A549 (cell line): Measurements from ENCODE around the gene GOLGA5. TPM values are rescaled to one million over a fixed set of nuclear protein-coding genes. Genes with fewer than 3 reads are reported as not detected.

Source experiments
- ATAC-seq, 2 experiments: fragments of 200-7000 bp in 1 of 2; fragments of >200 bp in 1 of 2; cut with Nextera tagmentation in 1 of 2; cut with Tn5 transposase in 1 of 2; 3 replicates each; pipeline versions ENCODE4 v1.8.0 to v1.9.1; 2018 to 2020; ENCODE audit warnings: mild to moderate bottlenecking in 1 of 2, moderate library complexity in 1 of 2
- CTCF ChIA-PET: fragments of 300-600 bp; sonication (Branson Sonifier 250); formaldehyde crosslinking; extraction: SDS; loops from one replicate; lab custom pipeline; 2021; ENCODE audit warnings: antibody characterized with exemption, inconsistent platforms; lab: Yijun Ruan, JAX
- POLR2A ChIA-PET: fragments of 350-600 bp; formaldehyde crosslinking; extraction: SDS; loops from one replicate; lab custom pipeline; 2021; ENCODE audit warnings: antibody characterized with exemption, inconsistent platforms; lab: Yijun Ruan, JAX
- DNase-seq, 2 experiments: peaks; one replicate each; pipeline versions ENCODE4 v3.0.0 to v3.0.0-alpha.2; 2011 to 2016; ENCODE audit warnings: low read depth in 1 of 2, low spot score in 1 of 2
- FAIRE-seq: peaks from 2 replicates; lab custom pipeline; 2011; peaks lifted over from hg19 to GRCh38; lab: Jason Lieb, UNC
- H3K27ac ChIP-seq, 2 experiments: fragments of >200 bp; sonication (Bioruptor Twin); formaldehyde crosslinking; 3 replicates each; pipeline ENCODE4 v1.5.1; 2016 to 2017
- H3K4me1 ChIP-seq: fragments of >200 bp; sonication (Bioruptor Twin); formaldehyde crosslinking; 3 replicates; pipeline ENCODE4 v1.6.1; 2016
- H3K4me2 ChIP-seq: fragments of >200 bp; sonication (Bioruptor Twin); formaldehyde crosslinking; 3 replicates; pipeline ENCODE4 v1.6.1; 2016
- H3K4me3 ChIP-seq: fragments of >200 bp; sonication (Bioruptor Twin); formaldehyde crosslinking; 3 replicates; pipeline ENCODE4 v1.5.1; 2016
- H3K9me3 ChIP-seq: fragments of >200 bp; sonication (Bioruptor Twin); formaldehyde crosslinking; 3 replicates; pipeline ENCODE4 v1.6.1; 2016
- BHLHE40 ChIP-seq: IDR thresholded peaks from 2 replicates; pipeline ENCODE4 v1.6.1; 2012; ENCODE audit warnings: low read depth, low read length, inconsistent platforms
- CBX2 ChIP-seq: fragments of 200-600 bp; sonication (generic); IDR thresholded peaks from 2 replicates; pipeline ENCODE4 v1.6.1; 2016; ENCODE audit warnings: low read depth, mild to moderate bottlenecking, borderline replicate concordance
- CBX8 ChIP-seq: fragments of 200-600 bp; sonication (generic); IDR thresholded peaks from 2 replicates; pipeline ENCODE4 v1.6.1; 2016
- CHD4 ChIP-seq: fragments of 200-600 bp; sonication (generic); IDR thresholded peaks from 2 replicates; pipeline ENCODE4 v1.6.1; 2016; ENCODE audit warnings: antibody characterized with exemption, mild to moderate bottlenecking, borderline replicate concordance
- EHF ChIP-seq: fragments of 250-450 bp; sonication (Bioruptor Pico); IDR thresholded peaks from 2 replicates; pipeline ENCODE4 v1.5.0; 2020; ENCODE audit warnings: mild to moderate bottlenecking
- EHMT2 ChIP-seq: fragments of 200-600 bp; sonication (generic); IDR thresholded peaks from 2 replicates; pipeline ENCODE4 v1.6.1; 2016; ENCODE audit warnings: antibody characterized with exemption, low read depth, mild to moderate bottlenecking, moderate library complexity
- GATA3 ChIP-seq: IDR thresholded peaks from 2 replicates; pipeline ENCODE4 v1.6.1; 2012; ENCODE audit warnings: borderline replicate concordance
- HDAC2 ChIP-seq: fragments of 200-600 bp; sonication (generic); IDR thresholded peaks from 2 replicates; pipeline ENCODE4 v1.6.1; 2016
- HOXA7 ChIP-seq: fragments of 250-450 bp; sonication (Bioruptor Pico); IDR thresholded peaks from 2 replicates; pipeline ENCODE4 v1.5.0; 2020; ENCODE audit warnings: mild to moderate bottlenecking, moderate library complexity
- HOXB5 ChIP-seq: fragments of 250-450 bp; sonication (Bioruptor Pico); IDR thresholded peaks from 2 replicates; pipeline ENCODE4 v1.5.0; 2020; ENCODE audit warnings: mild to moderate bottlenecking, moderate library complexity
- JUNB ChIP-seq: fragments of >200 bp; sonication (Bioruptor Twin); formaldehyde crosslinking; IDR thresholded peaks from 2 replicates; pipeline ENCODE4 v1.6.1; 2016
- KDM5A ChIP-seq: fragments of 200-600 bp; sonication (generic); IDR thresholded peaks from 2 replicates; pipeline ENCODE4 v1.6.1; 2016; ENCODE audit warnings: antibody characterized with exemption, mild to moderate bottlenecking
- MAFK ChIP-seq: fragments of 450-650 bp; IDR thresholded peaks from 2 replicates; pipeline ENCODE4 v1.6.1; 2014; ENCODE audit not compliant: partially characterized antibody
- MAZ ChIP-seq: fragments of 150-350 bp; IDR thresholded peaks from 2 replicates; pipeline ENCODE4 v1.6.1; 2014; ENCODE audit warnings: antibody characterized with exemption, low read depth, low read length, borderline replicate concordance
- MYC ChIP-seq: IDR thresholded peaks from 2 replicates; pipeline ENCODE4 v1.6.1; 2012; ENCODE audit warnings: mild to moderate bottlenecking, inconsistent platforms, low read length, improper control_type of control experiment, borderline replicate concordance
- NFE2L2 ChIP-seq: fragments of 150-350 bp; conservative IDR thresholded peaks from 2 replicates; pipeline ENCODE4 v1.6.1; 2014; ENCODE audit warnings: low read length
- NPAS2 ChIP-seq: fragments of 250-450 bp; sonication (Bioruptor Pico); IDR thresholded peaks from 2 replicates; pipeline ENCODE4 v1.8.0; 2022; ENCODE audit warnings: mild to moderate bottlenecking, moderate library complexity, borderline replicate concordance
- NR3C1 ChIP-seq: fragments of >200 bp; sonication (Bioruptor Twin); formaldehyde crosslinking; IDR thresholded peaks from 3 replicates; pipeline ENCODE4 v1.6.1; 2017
- PHF8 ChIP-seq: fragments of 200-600 bp; sonication (generic); IDR thresholded peaks from 2 replicates; pipeline ENCODE4 v1.6.1; 2016; ENCODE audit warnings: low read depth, mild to moderate bottlenecking, antibody characterized with exemption, moderate library complexity, borderline replicate concordance
- POLR2AphosphoS2 ChIP-seq: conservative IDR thresholded peaks from 2 replicates; pipeline ENCODE4 v1.6.1; 2012; ENCODE audit warnings: low read length, improper control_type of control experiment, inconsistent platforms
- RCOR1 ChIP-seq: fragments of 150-350 bp; IDR thresholded peaks from 2 replicates; pipeline ENCODE4 v1.6.1; 2014; ENCODE audit warnings: antibody characterized with exemption, low read length, low read depth
- RNF2 ChIP-seq: fragments of 200-600 bp; sonication (generic); IDR thresholded peaks from 2 replicates; pipeline ENCODE4 v1.6.1; 2016; ENCODE audit warnings: low read depth, mild to moderate bottlenecking, antibody characterized with exemption, moderate library complexity, borderline replicate concordance
- TFCP2L1 ChIP-seq: fragments of 250-450 bp; sonication (Bioruptor Pico); IDR thresholded peaks from 2 replicates; pipeline ENCODE4 v1.5.0; 2021; ENCODE audit warnings: mild to moderate bottlenecking
- ZC3H11A ChIP-seq: fragments of 450-650 bp; IDR thresholded peaks from 2 replicates; pipeline ENCODE4 v1.6.1; 2014; ENCODE audit warnings: antibody characterized with exemption, mild to moderate bottlenecking
- ZNF302 ChIP-seq: fragments of 250-450 bp; sonication (Bioruptor Pico); IDR thresholded peaks from 2 replicates; pipeline ENCODE4 v1.9.0; 2021; ENCODE audit warnings: inconsistent platforms, mild to moderate bottlenecking, moderate library complexity
- WGBS: methylation state at CpG from one replicate; pipeline ENCODE4 v1.1.6; 2017; ENCODE audit errors: missing lambda C conversion rate; 5-methylcytosine and 5-hydroxymethylcytosine counted together
- polyA plus RNA-seq, 4 experiments: library from polyadenylated mRNA; depleted of rRNA in 3 of 4; stranded (reverse); fragments of >200 nt; fragmentation: RNase III in 1 of 4; extraction: RNeasy Plus Mini Kit Qiagen cat#74134 plus additional on column Dnase treatment in 1 of 4; gene quantifications; 2 replicates in 3 of 4; 3 replicates in 1 of 4; pipeline ENCODE4 v1.2.3, GENCODE V29; 2011 to 2017
- TF ChIP-seq, protein P1 (sequence below): IDR thresholded peaks from 2 replicates; pipeline ENCODE4 v1.6.1; 2012; ENCODE audit warnings: low read depth, borderline replicate concordance
- TF ChIP-seq, protein P2 (sequence below): fragments of 250-450 bp; sonication (Bioruptor Pico); IDR thresholded peaks from 2 replicates; pipeline ENCODE4 v1.5.0; 2021; ENCODE audit warnings: mild to moderate bottlenecking, moderate library complexity, borderline replicate concordance
- TF ChIP-seq, protein P3 (sequence below): fragments of 450-650 bp; IDR thresholded peaks from 2 replicates; pipeline ENCODE4 v1.6.1; 2014; ENCODE audit warnings: antibody characterized with exemption
- TF ChIP-seq, protein P4 (sequence below): fragments of 200-600 bp; sonication (generic); IDR thresholded peaks from 2 replicates; pipeline ENCODE4 v1.6.1; 2016; ENCODE audit warnings: antibody characterized with exemption, mild to moderate bottlenecking, moderate library complexity
- TF ChIP-seq, protein P5 (sequence below): fragments of >200 bp; sonication (Bioruptor Twin); formaldehyde crosslinking; IDR thresholded peaks from 2 replicates; pipeline ENCODE4 v1.6.1; 2016
- TF ChIP-seq, protein P6 (sequence below): fragments of >200 bp; sonication (Bioruptor Twin); formaldehyde crosslinking; IDR thresholded peaks from 3 replicates; pipeline ENCODE4 v1.6.1; 2016

The GOLGA5 gene
- polyA plus RNA-seq, 2 of the 4 experiments (the other 2 are of a cell fraction), result 31.9 to 53.8 TPM

DNA sequence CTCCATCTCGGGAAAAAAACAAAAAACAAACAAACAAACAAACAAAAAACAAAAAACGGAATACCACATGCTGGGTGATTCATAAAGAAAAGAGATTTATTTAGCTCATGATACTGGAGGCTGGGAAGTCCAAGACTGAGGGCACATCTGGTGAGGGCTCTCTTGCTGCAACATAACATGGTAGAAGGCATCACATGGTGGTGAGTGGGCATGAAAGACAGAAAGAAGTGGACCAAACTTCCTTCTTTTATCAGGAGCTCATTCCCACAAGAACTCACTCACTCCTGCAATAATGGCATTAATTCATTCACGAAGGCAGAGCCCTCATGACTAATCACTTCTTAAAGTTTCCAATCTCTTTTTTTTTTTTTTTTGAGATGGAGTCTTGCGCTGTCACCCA lies 37.7 kb upstream of the GOLGA5 start:
- TF ChIP-seq NPAS2 (CRISPR knock-in tag) (no peak), GATA3 (no peak), CBX8 (no peak), EHMT2 (no peak), POLR2AphosphoS2 (no peak), HOXB5 (CRISPR knock-in tag) (no peak), MYC (no peak), NR3C1 (no peak), RCOR1 (no peak), CBX2 (no peak), EHF (CRISPR knock-in tag) (no peak), TFCP2L1 (no peak), RNF2 (no peak), KDM5A (no peak), HOXA7 (no peak)
- TF ChIP-seq, protein P1, sequence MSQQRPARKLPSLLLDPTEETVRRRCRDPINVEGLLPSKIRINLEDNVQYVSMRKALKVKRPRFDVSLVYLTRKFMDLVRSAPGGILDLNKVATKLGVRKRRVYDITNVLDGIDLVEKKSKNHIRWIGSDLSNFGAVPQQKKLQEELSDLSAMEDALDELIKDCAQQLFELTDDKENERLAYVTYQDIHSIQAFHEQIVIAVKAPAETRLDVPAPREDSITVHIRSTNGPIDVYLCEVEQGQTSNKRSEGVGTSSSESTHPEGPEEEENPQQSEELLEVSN, result no peak
- TF ChIP-seq, protein P2, sequence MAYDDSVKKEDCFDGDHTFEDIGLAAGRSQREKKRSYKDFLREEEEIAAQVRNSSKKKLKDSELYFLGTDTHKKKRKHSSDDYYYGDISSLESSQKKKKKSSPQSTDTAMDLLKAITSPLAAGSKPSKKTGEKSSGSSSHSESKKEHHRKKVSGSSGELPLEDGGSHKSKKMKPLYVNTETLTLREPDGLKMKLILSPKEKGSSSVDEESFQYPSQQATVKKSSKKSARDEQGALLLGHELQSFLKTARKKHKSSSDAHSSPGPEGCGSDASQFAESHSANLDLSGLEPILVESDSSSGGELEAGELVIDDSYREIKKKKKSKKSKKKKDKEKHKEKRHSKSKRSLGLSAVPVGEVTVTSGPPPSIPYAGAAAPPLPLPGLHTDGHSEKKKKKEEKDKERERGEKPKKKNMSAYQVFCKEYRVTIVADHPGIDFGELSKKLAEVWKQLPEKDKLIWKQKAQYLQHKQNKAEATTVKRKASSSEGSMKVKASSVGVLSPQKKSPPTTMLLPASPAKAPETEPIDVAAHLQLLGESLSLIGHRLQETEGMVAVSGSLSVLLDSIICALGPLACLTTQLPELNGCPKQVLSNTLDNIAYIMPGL (CRISPR knock-in tag), result no peak
- TF ChIP-seq, protein P3, sequence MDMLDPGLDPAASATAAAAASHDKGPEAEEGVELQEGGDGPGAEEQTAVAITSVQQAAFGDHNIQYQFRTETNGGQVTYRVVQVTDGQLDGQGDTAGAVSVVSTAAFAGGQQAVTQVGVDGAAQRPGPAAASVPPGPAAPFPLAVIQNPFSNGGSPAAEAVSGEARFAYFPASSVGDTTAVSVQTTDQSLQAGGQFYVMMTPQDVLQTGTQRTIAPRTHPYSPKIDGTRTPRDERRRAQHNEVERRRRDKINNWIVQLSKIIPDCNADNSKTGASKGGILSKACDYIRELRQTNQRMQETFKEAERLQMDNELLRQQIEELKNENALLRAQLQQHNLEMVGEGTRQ, result no peak
- TF ChIP-seq, protein P4, sequence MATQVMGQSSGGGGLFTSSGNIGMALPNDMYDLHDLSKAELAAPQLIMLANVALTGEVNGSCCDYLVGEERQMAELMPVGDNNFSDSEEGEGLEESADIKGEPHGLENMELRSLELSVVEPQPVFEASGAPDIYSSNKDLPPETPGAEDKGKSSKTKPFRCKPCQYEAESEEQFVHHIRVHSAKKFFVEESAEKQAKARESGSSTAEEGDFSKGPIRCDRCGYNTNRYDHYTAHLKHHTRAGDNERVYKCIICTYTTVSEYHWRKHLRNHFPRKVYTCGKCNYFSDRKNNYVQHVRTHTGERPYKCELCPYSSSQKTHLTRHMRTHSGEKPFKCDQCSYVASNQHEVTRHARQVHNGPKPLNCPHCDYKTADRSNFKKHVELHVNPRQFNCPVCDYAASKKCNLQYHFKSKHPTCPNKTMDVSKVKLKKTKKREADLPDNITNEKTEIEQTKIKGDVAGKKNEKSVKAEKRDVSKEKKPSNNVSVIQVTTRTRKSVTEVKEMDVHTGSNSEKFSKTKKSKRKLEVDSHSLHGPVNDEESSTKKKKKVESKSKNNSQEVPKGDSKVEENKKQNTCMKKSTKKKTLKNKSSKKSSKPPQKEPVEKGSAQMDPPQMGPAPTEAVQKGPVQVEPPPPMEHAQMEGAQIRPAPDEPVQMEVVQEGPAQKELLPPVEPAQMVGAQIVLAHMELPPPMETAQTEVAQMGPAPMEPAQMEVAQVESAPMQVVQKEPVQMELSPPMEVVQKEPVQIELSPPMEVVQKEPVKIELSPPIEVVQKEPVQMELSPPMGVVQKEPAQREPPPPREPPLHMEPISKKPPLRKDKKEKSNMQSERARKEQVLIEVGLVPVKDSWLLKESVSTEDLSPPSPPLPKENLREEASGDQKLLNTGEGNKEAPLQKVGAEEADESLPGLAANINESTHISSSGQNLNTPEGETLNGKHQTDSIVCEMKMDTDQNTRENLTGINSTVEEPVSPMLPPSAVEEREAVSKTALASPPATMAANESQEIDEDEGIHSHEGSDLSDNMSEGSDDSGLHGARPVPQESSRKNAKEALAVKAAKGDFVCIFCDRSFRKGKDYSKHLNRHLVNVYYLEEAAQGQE, result no peak
- TF ChIP-seq, protein P5, sequence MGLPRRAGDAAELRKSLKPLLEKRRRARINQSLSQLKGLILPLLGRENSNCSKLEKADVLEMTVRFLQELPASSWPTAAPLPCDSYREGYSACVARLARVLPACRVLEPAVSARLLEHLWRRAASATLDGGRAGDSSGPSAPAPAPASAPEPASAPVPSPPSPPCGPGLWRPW, result no peak
- ATAC-seq, result no peak
- POLR2A ChIA-PET, result no interaction called here
- H3K4me2 ChIP-seq, result no peak overlapping the region
- no peaks in the 10 kb centered on the region for H3K9me3 ChIP-seq
- CTCF ChIA-PET, result no interaction called here
- DNase-seq, result no peak
- WGBS, result 61% methylated on average over 4 of the region's 4 CpGs
- no peaks in the 10 kb centered on the region for H3K4me1 ChIP-seq
- no peak for FAIRE-seq
- no peak overlapping the region for H3K4me3 ChIP-seq
- no peak overlapping the region for H3K27ac ChIP-seq

DNA sequence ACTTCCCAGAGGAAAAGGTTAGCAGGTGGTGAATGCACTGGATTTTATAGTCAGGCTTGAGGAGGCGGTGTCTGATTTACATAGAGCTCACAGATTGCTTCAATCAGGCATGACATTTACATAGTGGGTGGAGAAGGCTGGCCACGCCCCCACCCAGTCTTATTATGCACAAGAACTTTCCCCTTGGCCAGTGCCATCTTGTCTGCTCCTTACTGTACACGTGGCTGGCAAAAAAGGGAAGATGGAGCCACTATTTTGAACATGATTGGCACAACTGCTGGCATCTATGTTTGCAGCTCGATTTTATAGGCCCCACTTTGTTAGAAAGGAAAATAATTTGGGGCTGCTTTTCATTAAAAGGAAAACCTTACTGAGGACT lies 34.8 kb upstream of the GOLGA5 start:
- no peaks in the 10 kb centered on the region for H3K9me3 ChIP-seq
- DNase-seq (peak in 1 of 2 experiments; percentile 51), FAIRE-seq (no peak), ATAC-seq (peak in 1 of 2 experiments; percentile 71; a peak in 3 of 6 replicates)
- no peak overlapping the region for H3K27ac ChIP-seq
- POLR2A ChIA-PET, result no interaction called here
- CTCF ChIA-PET, result interaction anchor here (1.0 to 1.4 kb wide), 3 partner anchors 9 to 69 kb away, joined by 3 to 6 read pairs (median 4); no protein-coding TSS in a partner anchor
- 29% methylated on average over 4 of the region's 4 CpGs for WGBS
- no peaks in the 10 kb centered on the region for H3K4me1 ChIP-seq
- H3K4me2 ChIP-seq, result no peak overlapping the region
- H3K4me3 ChIP-seq, result no peak overlapping the region
- TF ChIP-seq CHD4 (no peak), ZC3H11A (no peak), BHLHE40 (no peak), ZNF302 (CRISPR knock-in tag) (no peak), HDAC2 (no peak), MAFK (no peak), MAZ (no peak), PHF8 (no peak), JUNB (no peak), NFE2L2 (no peak)
- TF ChIP-seq, protein P6, sequence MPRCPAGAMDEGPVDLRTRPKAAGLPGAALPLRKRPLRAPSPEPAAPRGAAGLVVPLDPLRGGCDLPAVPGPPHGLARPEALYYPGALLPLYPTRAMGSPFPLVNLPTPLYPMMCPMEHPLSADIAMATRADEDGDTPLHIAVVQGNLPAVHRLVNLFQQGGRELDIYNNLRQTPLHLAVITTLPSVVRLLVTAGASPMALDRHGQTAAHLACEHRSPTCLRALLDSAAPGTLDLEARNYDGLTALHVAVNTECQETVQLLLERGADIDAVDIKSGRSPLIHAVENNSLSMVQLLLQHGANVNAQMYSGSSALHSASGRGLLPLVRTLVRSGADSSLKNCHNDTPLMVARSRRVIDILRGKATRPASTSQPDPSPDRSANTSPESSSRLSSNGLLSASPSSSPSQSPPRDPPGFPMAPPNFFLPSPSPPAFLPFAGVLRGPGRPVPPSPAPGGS, result no peak
- TF ChIP-seq, protein P3, result no peak
